ENCODE measurements around the gene FBXO36.

- TF ChIP-seq RXRA (IDR thresholded peaks at IDR 0.05): no peak
- TF ChIP-seq GABPA (IDR thresholded peaks at IDR 0.05 in 1 of 2, conservative IDR thresholded peaks at IDR 0.05 in 1 of 2): no peak
- no peak for TF ChIP-seq MAX (IDR thresholded peaks at IDR 0.05)
- TF ChIP-seq FOXA1 (IDR thresholded peaks at IDR 0.05): no peak
- TF ChIP-seq CTCF (IDR thresholded peaks at IDR 0.05; ENCODE audit: low read depth, low read length, missing input control): no peak
- TF ChIP-seq FOXA2 (IDR thresholded peaks at IDR 0.05): no peak
These were observed 39.7 kb upstream of the FBXO36 start for GRCh38 chr2:229882583-229882982.
